Vagina (tissue), 2 donors: Measurements from ENCODE around the gene LRIF1. TPM values are rescaled to one million over a fixed set of nuclear protein-coding genes. Genes with fewer than 3 reads are reported as not detected.
A peak's percentile ranks its signal among the peaks of the same experiment; 100 is the strongest.
"Not testable (repeated sequence)": the region's sequence is repeated elsewhere in the genome, so short reads cannot be mapped to it uniquely, and the experiment has no call there.

Source experiments
- DNase-seq, 2 donors: peaks; one replicate each; pipeline ENCODE4 v3.0.0-alpha.2; 2017; ENCODE audit errors: extremely low spot score in 2 of 2
- H3K27ac ChIP-seq: fragments of 200-600 bp; sonication (generic); one replicate; pipeline ENCODE4 v1.5.1; 2019
- H3K27me3 ChIP-seq: fragments of 200-600 bp; sonication (generic); one replicate; pipeline ENCODE4 v1.5.1; 2019
- H3K36me3 ChIP-seq, 2 donors: fragments of 200-600 bp; sonication (generic); one replicate each; pipeline ENCODE4 v1.5.1; 2017 to 2019
- H3K4me1 ChIP-seq: fragments of 200-600 bp; sonication (generic); one replicate; pipeline ENCODE4 v1.5.1; 2019
- H3K4me3 ChIP-seq, 2 donors: fragments of 200-600 bp; sonication (generic); 1 replicate in 1 of 2; 2 replicates in 1 of 2; pipeline ENCODE4 v1.5.1; 2016 to 2019
- H3K9me3 ChIP-seq: fragments of 200-600 bp; sonication (generic); one replicate; pipeline ENCODE4 v1.5.1; 2019
- POLR2A ChIP-seq, 2 donors: fragments of 450-650 bp; IDR thresholded peaks; one replicate each; pipeline ENCODE4 v1.6.1; 2017; ENCODE audit warnings: antibody characterized with exemption in 2 of 2, mild to moderate bottlenecking in 2 of 2, moderate library complexity in 2 of 2
- POLR2AphosphoS5 ChIP-seq, 2 donors: sonication (generic); formaldehyde crosslinking; IDR thresholded peaks; one replicate each; pipeline ENCODE4 v1.9.0; 2017; ENCODE audit warnings: antibody characterized with exemption in 2 of 2, mild to moderate bottlenecking in 2 of 2, low read depth in 1 of 2; ENCODE audit not compliant: insufficient read depth in 1 of 2
- intact Hi-C: fragments of 100-400 bp; cut with DNase I; formaldehyde crosslinking; loops from one replicate; pipeline ENCODE4 v1.15.1; 2023
- total RNA-seq: library from RNA; depleted of rRNA; stranded (reverse); fragments of >200 nt; gene quantifications from one replicate; pipeline ENCODE4 v1.2.3, GENCODE V29; 2016
- TF ChIP-seq, protein P1 (sequence below), 3 experiments: fragments of 450-650 bp in 2 of 3; fragments of 200-600 bp in 1 of 3; sonication (generic) in 1 of 3; IDR thresholded peaks; one replicate each; pipeline ENCODE4 v1.5.1; 2017 to 2019; ENCODE audit warnings: antibody characterized with exemption in 3 of 3, mild to moderate bottlenecking in 2 of 3, moderate library complexity in 2 of 3

The LRIF1 gene
- total RNA-seq = 6.9 TPM

DNA sequence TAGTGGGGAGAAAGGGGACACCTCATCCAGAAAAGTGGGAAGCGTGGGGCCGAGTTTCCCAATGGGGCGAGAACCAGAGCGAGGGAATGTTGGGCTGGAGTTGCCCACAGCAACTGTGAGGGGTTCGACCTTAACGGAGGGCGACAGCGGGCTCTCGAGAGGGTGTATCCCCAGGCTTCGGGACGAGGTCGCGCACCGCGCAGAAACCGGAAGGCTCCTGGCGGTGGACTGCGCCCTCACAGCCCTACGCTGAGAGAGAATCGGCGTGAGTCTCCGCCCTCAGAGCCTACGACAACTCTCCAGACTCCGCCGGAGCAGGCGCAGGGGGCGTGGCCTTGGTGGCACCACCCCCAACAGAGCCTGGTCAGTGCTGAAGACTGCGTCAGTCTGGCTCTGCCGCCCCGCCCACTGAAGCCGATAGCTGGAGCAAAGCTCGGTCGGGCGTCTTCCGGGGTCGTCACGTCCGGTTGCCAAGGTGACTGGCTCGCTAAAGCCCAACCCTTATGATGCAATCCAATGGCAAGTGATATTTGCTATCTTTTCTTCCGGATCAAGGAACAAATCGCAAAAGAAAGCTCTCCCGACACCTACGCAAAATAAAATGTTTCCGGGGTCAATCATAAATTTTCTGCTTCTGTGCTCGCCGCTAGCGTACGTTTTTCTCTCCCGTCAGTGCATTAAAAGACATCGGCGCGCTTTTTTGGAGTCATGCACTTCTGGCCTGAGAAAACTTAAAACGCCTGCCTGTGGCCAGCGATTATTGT, at the start of gene LRIF1:
Gene LRIF1, minus strand, starts transcription at position 232 of the 764 bp plus-strand sequence. CDS start 234 bp downstream, outside the sequence.
- peak; percentile 43 to 80 for TF ChIP-seq POLR2A (IDR thresholded peaks at IDR 0.05)
- peak; percentile 75 to 94 for TF ChIP-seq POLR2AphosphoS5 (IDR thresholded peaks at IDR 0.05; ENCODE audit: insufficient read depth in 1 of 2, low read depth in 1 of 2)
- TF ChIP-seq, protein P1, sequence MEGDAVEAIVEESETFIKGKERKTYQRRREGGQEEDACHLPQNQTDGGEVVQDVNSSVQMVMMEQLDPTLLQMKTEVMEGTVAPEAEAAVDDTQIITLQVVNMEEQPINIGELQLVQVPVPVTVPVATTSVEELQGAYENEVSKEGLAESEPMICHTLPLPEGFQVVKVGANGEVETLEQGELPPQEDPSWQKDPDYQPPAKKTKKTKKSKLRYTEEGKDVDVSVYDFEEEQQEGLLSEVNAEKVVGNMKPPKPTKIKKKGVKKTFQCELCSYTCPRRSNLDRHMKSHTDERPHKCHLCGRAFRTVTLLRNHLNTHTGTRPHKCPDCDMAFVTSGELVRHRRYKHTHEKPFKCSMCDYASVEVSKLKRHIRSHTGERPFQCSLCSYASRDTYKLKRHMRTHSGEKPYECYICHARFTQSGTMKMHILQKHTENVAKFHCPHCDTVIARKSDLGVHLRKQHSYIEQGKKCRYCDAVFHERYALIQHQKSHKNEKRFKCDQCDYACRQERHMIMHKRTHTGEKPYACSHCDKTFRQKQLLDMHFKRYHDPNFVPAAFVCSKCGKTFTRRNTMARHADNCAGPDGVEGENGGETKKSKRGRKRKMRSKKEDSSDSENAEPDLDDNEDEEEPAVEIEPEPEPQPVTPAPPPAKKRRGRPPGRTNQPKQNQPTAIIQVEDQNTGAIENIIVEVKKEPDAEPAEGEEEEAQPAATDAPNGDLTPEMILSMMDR (IDR thresholded peaks at IDR 0.05) = peak in 1 of 3 experiments; percentile 21
- Histone ChIP-seq H3K4me1 (no peaks in the 10 kb centered on the region), H3K27me3 (no peaks in the 10 kb centered on the region), H3K27ac (peak within 1 kb of the TSS; percentile 84), H3K4me3 (peak within 1 kb of the TSS; percentile 52), H3K36me3 (no peaks in the 10 kb centered on the region), H3K9me3 (peaks cover 5% of the 10 kb centered on the region)
- intact Hi-C loops = no loop called here
- DNase-seq = peak in 1 of 2 donors; percentile 97

GRCh38 chr1:111008031-111008430, 44.3 kb upstream of the LRIF1 start:
- Histone ChIP-seq H3K36me3 (no peaks in the 10 kb centered on the region), H3K27ac (no peak overlapping the region), H3K9me3 (peaks cover 4% of the 10 kb centered on the region), H3K4me1 (no peaks in the 10 kb centered on the region), H3K27me3 (no peaks in the 10 kb centered on the region), H3K4me3 (no peak overlapping the region)
- TF ChIP-seq POLR2A (IDR thresholded peaks at IDR 0.05) (no peak), POLR2AphosphoS5 (IDR thresholded peaks at IDR 0.05; ENCODE audit: insufficient read depth in 1 of 2, low read depth in 1 of 2) (no peak)
- TF ChIP-seq, protein P1 (IDR thresholded peaks at IDR 0.05) = no peak
- no peak for DNase-seq
- intact Hi-C loops = no loop called here

- TF ChIP-seq POLR2AphosphoS5 (IDR thresholded peaks at IDR 0.05; ENCODE audit: insufficient read depth in 1 of 2, low read depth in 1 of 2) (no peak), POLR2A (IDR thresholded peaks at IDR 0.05) (no peak)
- TF ChIP-seq, protein P1 (IDR thresholded peaks at IDR 0.05) = no peak
- Histone ChIP-seq H3K4me1 (no peaks in the 10 kb centered on the region), H3K27me3 (no peaks in the 10 kb centered on the region), H3K27ac (no peak overlapping the region), H3K36me3 (no peaks in the 10 kb centered on the region), H3K9me3 (peaks cover 4% of the 10 kb centered on the region), H3K4me3 (no peak overlapping the region)
- no peak for DNase-seq
- intact Hi-C loops = no loop called here
These were observed 42.8 kb upstream of the LRIF1 start for GRCh38 chr1:111006556-111006955.

DNA sequence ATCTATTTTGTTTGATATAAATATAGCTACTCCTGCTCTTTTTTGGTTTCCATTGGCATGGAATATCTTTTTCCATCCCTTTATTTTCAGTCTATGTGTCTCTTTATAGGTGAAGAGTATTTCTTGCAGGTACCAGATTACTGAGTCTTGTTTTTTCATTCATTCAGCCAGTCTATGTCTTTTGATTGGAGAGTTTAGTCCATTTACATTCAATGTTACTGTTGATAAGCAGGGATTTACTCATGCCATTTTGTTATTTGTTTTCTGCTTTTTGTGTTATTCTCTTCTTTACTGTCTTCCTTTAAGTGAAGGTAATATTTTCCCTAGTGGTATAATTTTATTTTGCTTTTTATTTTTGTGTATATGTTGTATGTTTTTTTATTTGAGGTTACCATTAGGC, 35.9 kb upstream of the LRIF1 start:
- H3K4me1 ChIP-seq, H3K27me3 ChIP-seq, H3K4me3 ChIP-seq, intact Hi-C loops, DNase-seq, H3K27ac ChIP-seq, H3K36me3 ChIP-seq, H3K9me3 ChIP-seq: not testable (repeated sequence)

DNA sequence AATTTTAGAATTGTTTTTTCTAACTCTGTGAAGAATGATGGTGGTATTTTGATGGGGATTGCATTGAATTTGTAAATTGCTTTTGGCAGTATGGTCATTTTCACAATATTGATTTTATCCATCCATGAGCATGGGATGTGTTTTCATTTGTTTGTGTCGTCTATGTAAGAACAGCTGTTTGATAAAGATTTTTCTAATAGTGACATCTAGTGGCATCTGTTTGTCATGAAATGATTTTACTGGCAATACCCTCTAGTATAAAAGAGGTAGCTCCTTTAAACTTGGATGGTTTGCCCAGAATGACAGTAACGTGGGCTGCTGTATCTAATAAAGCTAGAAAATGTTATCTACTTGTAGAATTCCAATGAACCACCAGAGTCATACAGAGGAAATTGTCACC, 28.6 kb upstream of the LRIF1 start:
- intact Hi-C loops, H3K4me1 ChIP-seq, H3K36me3 ChIP-seq, H3K27ac ChIP-seq, H3K9me3 ChIP-seq, H3K27me3 ChIP-seq, H3K4me3 ChIP-seq, DNase-seq: not testable (repeated sequence)

GRCh38 chr1:110991295-110991694, 27.6 kb upstream of the LRIF1 start:
- intact Hi-C loops, H3K27ac ChIP-seq, H3K4me1 ChIP-seq, H3K4me3 ChIP-seq, DNase-seq, H3K9me3 ChIP-seq, H3K36me3 ChIP-seq, H3K27me3 ChIP-seq: not testable (repeated sequence)
